A549 (cell line): Measurements from ENCODE around the gene SUGP2. TPM values are rescaled to one million over a fixed set of nuclear protein-coding genes. Genes with fewer than 3 reads are reported as not detected.

Source experiments
- ATAC-seq, 2 experiments: fragments of 200-7000 bp in 1 of 2; fragments of >200 bp in 1 of 2; cut with Nextera tagmentation in 1 of 2; cut with Tn5 transposase in 1 of 2; 3 replicates each; pipeline versions ENCODE4 v1.8.0 to v1.9.1; 2018 to 2020; ENCODE audit warnings: mild to moderate bottlenecking in 1 of 2, moderate library complexity in 1 of 2
- CTCF ChIA-PET: fragments of 300-600 bp; sonication (Branson Sonifier 250); formaldehyde crosslinking; extraction: SDS; loops from one replicate; lab custom pipeline; 2021; ENCODE audit warnings: antibody characterized with exemption, inconsistent platforms; lab: Yijun Ruan, JAX
- POLR2A ChIA-PET: fragments of 350-600 bp; formaldehyde crosslinking; extraction: SDS; loops from one replicate; lab custom pipeline; 2021; ENCODE audit warnings: antibody characterized with exemption, inconsistent platforms; lab: Yijun Ruan, JAX
- DNase-seq, 2 experiments: peaks; one replicate each; pipeline versions ENCODE4 v3.0.0 to v3.0.0-alpha.2; 2011 to 2016; ENCODE audit warnings: low read depth in 1 of 2, low spot score in 1 of 2
- FAIRE-seq: peaks from 2 replicates; lab custom pipeline; 2011; peaks lifted over from hg19 to GRCh38; lab: Jason Lieb, UNC
- H3K27ac ChIP-seq, 2 experiments: fragments of >200 bp; sonication (Bioruptor Twin); formaldehyde crosslinking; 3 replicates each; pipeline ENCODE4 v1.5.1; 2016 to 2017
- H3K4me1 ChIP-seq: fragments of >200 bp; sonication (Bioruptor Twin); formaldehyde crosslinking; 3 replicates; pipeline ENCODE4 v1.6.1; 2016
- H3K4me2 ChIP-seq: fragments of >200 bp; sonication (Bioruptor Twin); formaldehyde crosslinking; 3 replicates; pipeline ENCODE4 v1.6.1; 2016
- H3K4me3 ChIP-seq: fragments of >200 bp; sonication (Bioruptor Twin); formaldehyde crosslinking; 3 replicates; pipeline ENCODE4 v1.5.1; 2016
- H3K9me3 ChIP-seq: fragments of >200 bp; sonication (Bioruptor Twin); formaldehyde crosslinking; 3 replicates; pipeline ENCODE4 v1.6.1; 2016
- BHLHE40 ChIP-seq: IDR thresholded peaks from 2 replicates; pipeline ENCODE4 v1.6.1; 2012; ENCODE audit warnings: low read depth, low read length, inconsistent platforms
- CBX8 ChIP-seq: fragments of 200-600 bp; sonication (generic); IDR thresholded peaks from 2 replicates; pipeline ENCODE4 v1.6.1; 2016
- CEBPB ChIP-seq, 2 experiments: fragments of >200 bp in 1 of 2; sonication (Bioruptor Twin) in 1 of 2; formaldehyde crosslinking in 1 of 2; IDR thresholded peaks; 2 replicates each; pipeline ENCODE4 v1.6.1; 2012 to 2016
- CHD2 ChIP-seq: fragments of 150-350 bp; IDR thresholded peaks from 2 replicates; pipeline ENCODE4 v1.6.1; 2014; ENCODE audit warnings: low read length; ENCODE audit not compliant: partially characterized antibody
- CHD4 ChIP-seq: fragments of 200-600 bp; sonication (generic); IDR thresholded peaks from 2 replicates; pipeline ENCODE4 v1.6.1; 2016; ENCODE audit warnings: antibody characterized with exemption, mild to moderate bottlenecking, borderline replicate concordance
- CTCF ChIP-seq: fragments of >200 bp; sonication (Bioruptor Twin); formaldehyde crosslinking; IDR thresholded peaks from 3 replicates; pipeline ENCODE4 v1.5.1; 2016
- EHMT2 ChIP-seq: fragments of 200-600 bp; sonication (generic); IDR thresholded peaks from 2 replicates; pipeline ENCODE4 v1.6.1; 2016; ENCODE audit warnings: antibody characterized with exemption, low read depth, mild to moderate bottlenecking, moderate library complexity
- ELK1 ChIP-seq: fragments of 150-350 bp; IDR thresholded peaks from 2 replicates; pipeline ENCODE4 v1.6.1; 2014; ENCODE audit warnings: low read depth, mild to moderate bottlenecking, low read length
- HDAC2 ChIP-seq: fragments of 200-600 bp; sonication (generic); IDR thresholded peaks from 2 replicates; pipeline ENCODE4 v1.6.1; 2016
- HMGXB4 ChIP-seq: fragments of 250-450 bp; sonication (Bioruptor Pico); IDR thresholded peaks from 2 replicates; pipeline ENCODE4 v1.5.0; 2021; ENCODE audit warnings: mild to moderate bottlenecking, moderate library complexity, borderline replicate concordance
- HOXA7 ChIP-seq: fragments of 250-450 bp; sonication (Bioruptor Pico); IDR thresholded peaks from 2 replicates; pipeline ENCODE4 v1.5.0; 2020; ENCODE audit warnings: mild to moderate bottlenecking, moderate library complexity
- HOXB13 ChIP-seq: fragments of 250-450 bp; sonication (Bioruptor Pico); IDR thresholded peaks from 2 replicates; pipeline ENCODE4 v1.5.0; 2020; ENCODE audit warnings: low read depth, mild to moderate bottlenecking, moderate library complexity
- HOXB5 ChIP-seq: fragments of 250-450 bp; sonication (Bioruptor Pico); IDR thresholded peaks from 2 replicates; pipeline ENCODE4 v1.5.0; 2020; ENCODE audit warnings: mild to moderate bottlenecking, moderate library complexity
- JUN ChIP-seq, 2 experiments: fragments of >200 bp; sonication (Bioruptor Twin); formaldehyde crosslinking; IDR thresholded peaks; 2 replicates in 1 of 2; 3 replicates in 1 of 2; pipeline ENCODE4 v1.6.1; 2016 to 2017
- MAX ChIP-seq: IDR thresholded peaks from 2 replicates; pipeline ENCODE4 v1.6.1; 2012
- MAZ ChIP-seq: fragments of 150-350 bp; IDR thresholded peaks from 2 replicates; pipeline ENCODE4 v1.6.1; 2014; ENCODE audit warnings: antibody characterized with exemption, low read depth, low read length, borderline replicate concordance
- NPAS2 ChIP-seq: fragments of 250-450 bp; sonication (Bioruptor Pico); IDR thresholded peaks from 2 replicates; pipeline ENCODE4 v1.8.0; 2022; ENCODE audit warnings: mild to moderate bottlenecking, moderate library complexity, borderline replicate concordance
- PBX3 ChIP-seq: IDR thresholded peaks from 2 replicates; pipeline ENCODE4 v1.6.1; 2012
- PHF8 ChIP-seq: fragments of 200-600 bp; sonication (generic); IDR thresholded peaks from 2 replicates; pipeline ENCODE4 v1.6.1; 2016; ENCODE audit warnings: low read depth, mild to moderate bottlenecking, antibody characterized with exemption, moderate library complexity, borderline replicate concordance
- POLR2A ChIP-seq: IDR thresholded peaks from 2 replicates; pipeline ENCODE4 v1.6.1; 2012; ENCODE audit warnings: mild to moderate bottlenecking, low read length
- POLR2AphosphoS2 ChIP-seq: conservative IDR thresholded peaks from 2 replicates; pipeline ENCODE4 v1.6.1; 2012; ENCODE audit warnings: low read length, improper control_type of control experiment, inconsistent platforms
- RCOR1 ChIP-seq: fragments of 150-350 bp; IDR thresholded peaks from 2 replicates; pipeline ENCODE4 v1.6.1; 2014; ENCODE audit warnings: antibody characterized with exemption, low read length, low read depth
- RFX5 ChIP-seq: fragments of 450-650 bp; IDR thresholded peaks from 2 replicates; pipeline ENCODE4 v1.7.1; 2014; ENCODE audit warnings: antibody characterized with exemption, mild to moderate bottlenecking, moderate library complexity
- RNF2 ChIP-seq: fragments of 200-600 bp; sonication (generic); IDR thresholded peaks from 2 replicates; pipeline ENCODE4 v1.6.1; 2016; ENCODE audit warnings: low read depth, mild to moderate bottlenecking, antibody characterized with exemption, moderate library complexity, borderline replicate concordance
- SMC3 ChIP-seq: fragments of >200 bp; sonication (Bioruptor Twin); formaldehyde crosslinking; IDR thresholded peaks from 3 replicates; pipeline ENCODE4 v1.6.1; 2018; ENCODE audit warnings: inconsistent platforms
- SREBF2 ChIP-seq: fragments of 450-650 bp; IDR thresholded peaks from 2 replicates; pipeline ENCODE4 v1.6.1; 2014; ENCODE audit warnings: mild to moderate bottlenecking, moderate library complexity
- TFCP2L1 ChIP-seq: fragments of 250-450 bp; sonication (Bioruptor Pico); IDR thresholded peaks from 2 replicates; pipeline ENCODE4 v1.5.0; 2021; ENCODE audit warnings: mild to moderate bottlenecking
- TP53 ChIP-seq: fragments of 250-450 bp; sonication (Bioruptor Pico); IDR thresholded peaks from 2 replicates; pipeline ENCODE4 v1.5.0; 2021; ENCODE audit warnings: mild to moderate bottlenecking, moderate library complexity
- ZNF302 ChIP-seq: fragments of 250-450 bp; sonication (Bioruptor Pico); IDR thresholded peaks from 2 replicates; pipeline ENCODE4 v1.9.0; 2021; ENCODE audit warnings: inconsistent platforms, mild to moderate bottlenecking, moderate library complexity
- WGBS: methylation state at CpG from one replicate; pipeline ENCODE4 v1.1.6; 2017; ENCODE audit errors: missing lambda C conversion rate; 5-methylcytosine and 5-hydroxymethylcytosine counted together
- polyA plus RNA-seq, 4 experiments: library from polyadenylated mRNA; depleted of rRNA in 3 of 4; stranded (reverse); fragments of >200 nt; fragmentation: RNase III in 1 of 4; extraction: RNeasy Plus Mini Kit Qiagen cat#74134 plus additional on column Dnase treatment in 1 of 4; gene quantifications; 2 replicates in 3 of 4; 3 replicates in 1 of 4; pipeline ENCODE4 v1.2.3, GENCODE V29; 2011 to 2017

SUGP2 gene
- polyA plus RNA-seq, 2 of the 4 experiments (the other 2 are of a cell fraction), result 42.4 to 43.9 TPM

- DNase-seq, result no peak
- ChIA-PET POLR2A (no interaction called here), CTCF (interaction anchor here (0.6 to 5.5 kb wide), 9 partner anchors 10 to 91 kb away, joined by 3 to 46 read pairs (median 5); partner anchors contain the start of genes CERS1, COPE and DDX49)
- Histone ChIP-seq H3K4me2 (no peak overlapping the region), H3K4me3 (no peak overlapping the region), H3K9me3 (no peaks in the 10 kb centered on the region), H3K27ac (no peak overlapping the region), H3K4me1 (no peaks in the 10 kb centered on the region)
- FAIRE-seq, result no peak
- no peak for TF ChIP-seq TP53
- TF ChIP-seq PBX3, result no peak
- no peak for TF ChIP-seq PHF8
- no peak for TF ChIP-seq HOXA7 (CRISPR knock-in tag)
- TF ChIP-seq NPAS2 (CRISPR knock-in tag), result no peak
- no peak for TF ChIP-seq POLR2A
- TF ChIP-seq HOXB13 (CRISPR knock-in tag), result no peak
- no peak for TF ChIP-seq CTCF
- TF ChIP-seq BHLHE40, result no peak
- TF ChIP-seq SMC3, result no peak
- TF ChIP-seq CBX8, result no peak
- TF ChIP-seq POLR2AphosphoS2, result no peak
- no peak for TF ChIP-seq RFX5
- ATAC-seq, result no peak
- 88% methylated on average over 7 of the region's 7 CpGs for WGBS
Measured at GRCh38 chr19:18985257-18985656, 48.1 kb downstream of the SUGP2 start.

- Histone ChIP-seq H3K9me3 (no peaks in the 10 kb centered on the region), H3K4me2 (no peak overlapping the region), H3K4me1 (no peaks in the 10 kb centered on the region), H3K4me3 (no peak overlapping the region), H3K27ac (no peak overlapping the region)
- DNase-seq (no peak), ATAC-seq (no peak), FAIRE-seq (no peak)
- 39% methylated on average over 3 of the region's 3 CpGs for WGBS
- ChIA-PET POLR2A (no interaction called here), CTCF (interaction anchor here (1.1 to 5.5 kb wide), 4 partner anchors 11 to 90 kb away, joined by 3 to 46 read pairs (median 5); partner anchors contain the start of gene CERS1)
- TF ChIP-seq RCOR1, result no peak
- no peak for TF ChIP-seq HDAC2
- TF ChIP-seq ELK1, result no peak
- TF ChIP-seq TP53, result no peak
- no peak for TF ChIP-seq EHMT2
- TF ChIP-seq CHD4, result no peak
- no peak for TF ChIP-seq TFCP2L1 (CRISPR knock-in tag)
- TF ChIP-seq RNF2, result no peak
- TF ChIP-seq CBX8, result no peak
- TF ChIP-seq MAX, result no peak
- TF ChIP-seq RFX5, result no peak
- no peak for TF ChIP-seq SREBF2
- TF ChIP-seq HMGXB4 (CRISPR knock-in tag), result no peak
- TF ChIP-seq ZNF302 (CRISPR knock-in tag), result no peak
- no peak for TF ChIP-seq HOXB5 (CRISPR knock-in tag)
- no peak for TF ChIP-seq MAZ
- TF ChIP-seq CHD2, result no peak
- no peak for TF ChIP-seq CEBPB (IDR thresholded peaks at IDR 0.05)
- no peak for TF ChIP-seq PHF8
- TF ChIP-seq JUN (IDR thresholded peaks at IDR 0.05), result no peak
Measured at GRCh38 chr19:18984251-18984650, 49.1 kb downstream of the SUGP2 start.
